Spleen (tissue), 7 donors: ENCODE measurements around the gene APOL6.

Experiments
- CTCF ChIP-seq, 11 experiments: fragments of 200-600 bp in 7 of 11; fragments of 450-650 bp in 4 of 11; sonication (generic) in 4 of 11; IDR thresholded peaks in 8 of 11; conservative IDR thresholded peaks in 3 of 11; 1 replicate in 7 of 11; 2 replicates in 4 of 11; pipeline versions ENCODE4 v1.4.0 to v1.8.0; 2016 to 2021; ENCODE audit warnings: antibody characterized with exemption in 11 of 11, inconsistent platforms in 4 of 11, mild to moderate bottlenecking in 1 of 11
- POLR2A ChIP-seq, 3 donors: fragments of 450-650 bp; IDR thresholded peaks; one replicate each; pipeline ENCODE4 v1.5.1; 2017; ENCODE audit warnings: antibody characterized with exemption in 3 of 3, mild to moderate bottlenecking in 1 of 3
- donor health status: DM: no; HTN: no; CAD: no; lungs with moderate emphysema.
- donor health status: DM: no; HTN: no; CAD: no.
- donor health status: DM: no; HTN: no; CAD: no.

- TF ChIP-seq CTCF (IDR thresholded peaks at IDR 0.05 in 8 of 11, conservative IDR thresholded peaks at IDR 0.05 in 3 of 11), result no peak
- no peak for TF ChIP-seq POLR2A (IDR thresholded peaks at IDR 0.05)
Observed at GRCh38 chr22:35686298-35686697, 38.1 kb downstream of the APOL6 start.
